Activated T-helper 17 cell treated with anti-CD3 and anti-CD28 coated beads, Interleukin-2, amount 50 U/mL, for 72 hours (primary cell): ENCODE measurements around the gene LRP5. TPM values are rescaled to one million over a fixed set of nuclear protein-coding genes. Genes with fewer than 3 reads are reported as not detected.

Experiments used
- ATAC-seq: fragments of 150-1000 bp; cut with Tn5 transposase; replicated peaks from 2 replicates; pipeline ENCODE4 v1.10.0; 2021; ENCODE audit warnings: mild to moderate bottlenecking, moderate library complexity
- H3K27ac Mint-ChIP-seq: one replicate; pipeline ENCODE4 v1.8.0; 2022; ENCODE audit warnings: mixed read lengths
- H3K27me3 Mint-ChIP-seq: one replicate; pipeline ENCODE4 v1.8.0; 2022; ENCODE audit warnings: mixed read lengths
- H3K36me3 Mint-ChIP-seq: one replicate; pipeline ENCODE4 v1.8.0; 2022; ENCODE audit warnings: low read depth, mild to moderate bottlenecking, mixed read lengths
- H3K4me1 Mint-ChIP-seq: one replicate; pipeline ENCODE4 v1.8.0; 2022; ENCODE audit warnings: mixed read lengths
- H3K4me3 Mint-ChIP-seq: one replicate; pipeline ENCODE4 v1.8.0; 2022; ENCODE audit warnings: mild to moderate bottlenecking, mixed read lengths
- H3K9me3 Mint-ChIP-seq: one replicate; pipeline ENCODE4 v1.8.0; 2022; ENCODE audit warnings: mixed read lengths
- total RNA-seq, 2 donors: library from RNA; stranded (reverse); gene quantifications; one replicate each; pipeline ENCODE4 v1.2.3, GENCODE V29; 2022

The LRP5 gene
- total RNA-seq, 2 donors from 2014 or later = 4.6 to 6.0 TPM

DNA sequence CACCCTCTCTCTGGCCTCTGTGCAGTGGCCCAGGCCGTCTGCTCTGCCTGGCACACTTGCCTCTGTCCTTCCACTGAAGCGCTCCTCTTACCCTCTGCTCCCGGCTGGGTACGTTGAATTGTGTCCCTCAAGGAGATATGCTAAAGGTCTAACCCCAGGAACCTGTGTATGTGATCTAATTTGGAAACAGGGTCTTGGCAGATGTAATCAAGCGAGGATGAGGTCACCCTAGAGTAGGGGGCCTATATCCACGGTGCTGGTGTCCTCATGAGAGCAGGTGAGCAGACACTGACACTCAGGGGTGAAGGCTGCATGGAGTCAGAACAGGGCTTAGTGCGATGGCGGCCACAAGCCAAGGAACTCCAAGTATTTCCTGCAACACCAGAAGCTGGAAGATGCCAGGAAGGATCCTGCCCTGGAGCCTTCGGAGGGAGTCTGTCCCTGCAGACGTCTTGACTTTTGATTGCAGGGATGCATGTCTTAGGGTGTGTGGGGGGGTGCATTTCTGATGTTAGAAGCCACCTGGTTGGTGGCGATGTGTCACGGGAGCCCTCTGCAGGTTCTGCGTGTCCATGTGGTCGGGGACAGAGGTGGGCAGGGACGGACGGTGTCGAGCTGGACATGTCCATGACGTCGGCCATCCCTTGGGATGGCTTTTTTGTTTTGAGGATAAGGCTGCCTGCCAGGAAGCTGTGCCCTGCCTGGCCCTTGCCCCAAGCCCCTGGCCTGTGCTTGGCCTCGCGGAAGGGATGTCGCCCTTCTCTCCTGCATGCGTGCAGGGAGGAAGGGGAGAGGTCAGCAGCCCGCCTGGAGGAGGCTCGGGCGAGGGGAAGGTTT lies 68.6 kb downstream of the LRP5 start:
- peak overlapping the region; percentile 19 for H3K4me3 Mint-ChIP-seq
- H3K27me3 Mint-ChIP-seq = peaks cover 4% of the 10 kb centered on the region
- no peak for ATAC-seq
- H3K27ac Mint-ChIP-seq = no peak overlapping the region
- H3K4me1 Mint-ChIP-seq = no peaks in the 10 kb centered on the region
- H3K9me3 Mint-ChIP-seq = no peaks in the 10 kb centered on the region
- H3K36me3 Mint-ChIP-seq = no peaks in the 10 kb centered on the region

DNA sequence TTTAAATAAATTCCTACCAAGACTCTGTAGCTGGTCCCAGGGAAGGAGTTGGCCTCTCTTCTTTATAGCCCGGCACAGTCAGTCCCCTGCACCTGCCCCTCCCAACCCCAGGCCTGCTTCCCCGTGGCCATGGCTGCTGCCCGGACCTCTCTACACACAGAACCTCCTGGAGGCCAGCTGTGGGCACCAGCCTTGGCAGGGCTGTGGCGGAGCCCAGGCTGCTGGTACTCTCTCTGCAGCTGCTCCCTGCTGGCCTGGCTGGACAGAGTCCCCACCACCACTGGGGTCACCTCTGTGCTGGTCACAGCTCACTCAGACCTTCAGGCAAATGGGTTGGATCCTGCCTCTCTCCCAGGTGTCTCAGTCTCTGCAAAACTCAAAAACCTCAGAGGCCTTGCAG lies 69.3 kb downstream of the LRP5 start:
- no peaks in the 10 kb centered on the region for H3K9me3 Mint-ChIP-seq
- no peaks in the 10 kb centered on the region for H3K4me1 Mint-ChIP-seq
- peaks cover 4% of the 10 kb centered on the region for H3K27me3 Mint-ChIP-seq
- no peak for ATAC-seq
- no peak overlapping the region for H3K27ac Mint-ChIP-seq
- H3K36me3 Mint-ChIP-seq = no peaks in the 10 kb centered on the region
- H3K4me3 Mint-ChIP-seq = no peak overlapping the region

GRCh38 chr11:68382358-68382998 lies 70.1 kb downstream of the LRP5 start:
- H3K4me3 Mint-ChIP-seq = no peak overlapping the region
- peaks cover 4% of the 10 kb centered on the region for H3K27me3 Mint-ChIP-seq
- no peaks in the 10 kb centered on the region for H3K36me3 Mint-ChIP-seq
- H3K4me1 Mint-ChIP-seq = no peaks in the 10 kb centered on the region
- ATAC-seq = no peak
- no peaks in the 10 kb centered on the region for H3K9me3 Mint-ChIP-seq
- no peak overlapping the region for H3K27ac Mint-ChIP-seq

- Mint-ChIP-seq H3K4me1 (no peaks in the 10 kb centered on the region), H3K9me3 (no peaks in the 10 kb centered on the region), H3K27ac (peak overlapping the region; percentile 8)
Measured at GRCh38 chr11:68383976-68384501, 71.6 kb downstream of the LRP5 start.

DNA sequence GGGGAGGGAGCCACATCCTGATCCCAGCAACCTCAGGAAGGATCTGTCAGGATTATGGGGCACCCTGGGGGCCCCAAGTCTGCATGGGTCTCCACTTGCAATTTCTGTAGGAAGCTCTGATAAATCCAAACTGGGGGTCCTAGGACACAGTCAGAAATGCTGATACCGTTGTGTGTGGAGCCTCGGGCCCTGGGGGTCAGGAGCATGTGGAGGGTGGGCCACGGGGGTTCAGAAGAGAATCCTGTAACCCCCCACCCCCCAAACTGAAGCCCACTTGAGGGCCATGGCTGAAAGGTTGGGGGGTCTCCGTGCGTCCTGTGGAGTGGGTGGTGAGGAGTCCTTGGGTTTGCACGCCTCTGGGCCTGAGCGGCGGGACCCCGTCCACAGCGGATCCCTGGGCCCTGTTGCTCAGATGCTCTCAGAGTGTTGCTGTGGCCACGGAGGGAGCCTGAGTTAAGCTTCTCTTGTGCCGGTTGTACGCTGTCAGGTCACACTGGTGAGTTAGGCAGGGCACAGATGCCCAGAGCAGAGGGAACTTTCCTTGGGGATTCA lies 72.2 kb downstream of the LRP5 start:
- peaks cover 4% of the 10 kb centered on the region for H3K27me3 Mint-ChIP-seq
- H3K4me3 Mint-ChIP-seq = no peak overlapping the region
- H3K36me3 Mint-ChIP-seq = no peaks in the 10 kb centered on the region
- no peak for ATAC-seq
- H3K27ac Mint-ChIP-seq = no peak overlapping the region
- H3K4me1 Mint-ChIP-seq = no peaks in the 10 kb centered on the region
- H3K9me3 Mint-ChIP-seq = no peaks in the 10 kb centered on the region

More at GRCh38 chr11:68383976-68384501, 71.6 kb downstream of the LRP5 start:
- peak; percentile 55 for ATAC-seq
- Mint-ChIP-seq H3K4me3 (no peak overlapping the region), H3K36me3 (no peaks in the 10 kb centered on the region), H3K27me3 (peaks cover 4% of the 10 kb centered on the region)

- Mint-ChIP-seq H3K27ac (no peak overlapping the region), H3K4me1 (no peaks in the 10 kb centered on the region), H3K9me3 (no peaks in the 10 kb centered on the region), H3K4me3 (no peak overlapping the region), H3K27me3 (peaks cover 2% of the 10 kb centered on the region), H3K36me3 (no peaks in the 10 kb centered on the region)
- no peak for ATAC-seq
Measured at GRCh38 chr11:68385128-68385527, 72.7 kb downstream of the LRP5 start.

- ATAC-seq = no peak
- no peaks in the 10 kb centered on the region for H3K36me3 Mint-ChIP-seq
- no peak overlapping the region for H3K27ac Mint-ChIP-seq
- H3K4me3 Mint-ChIP-seq = no peak overlapping the region
- H3K27me3 Mint-ChIP-seq = no peaks in the 10 kb centered on the region
- no peaks in the 10 kb centered on the region for H3K9me3 Mint-ChIP-seq
- H3K4me1 Mint-ChIP-seq = no peaks in the 10 kb centered on the region
Measured at GRCh38 chr11:68386331-68386978, 74.1 kb downstream of the LRP5 start.

DNA sequence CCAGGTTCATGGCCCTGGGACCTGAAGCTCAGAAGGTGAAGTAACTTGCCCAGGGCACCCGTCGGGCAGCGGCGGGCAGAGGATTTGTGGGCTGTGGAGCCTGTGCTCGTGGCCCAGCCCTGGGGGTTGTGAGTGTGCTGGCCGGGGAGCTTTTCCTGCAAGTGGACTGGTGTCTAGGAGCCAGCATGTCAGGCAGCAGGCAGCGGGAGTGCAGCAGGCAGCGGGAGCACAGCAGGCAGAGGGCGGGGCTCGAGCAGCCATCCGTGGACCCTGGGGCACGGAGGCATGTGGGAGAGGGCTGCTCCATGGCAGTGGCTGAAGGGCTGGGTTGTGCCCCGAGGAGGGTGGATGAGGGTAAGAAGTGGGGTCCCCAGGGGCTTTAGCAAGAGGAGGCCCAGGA lies 75.4 kb downstream of the LRP5 start:
- Mint-ChIP-seq H3K4me1 (no peaks in the 10 kb centered on the region), H3K4me3 (no peak overlapping the region), H3K27ac (no peak overlapping the region), H3K9me3 (no peaks in the 10 kb centered on the region), H3K36me3 (no peaks in the 10 kb centered on the region), H3K27me3 (no peaks in the 10 kb centered on the region)
- no peak for ATAC-seq

GRCh38 chr11:68388595-68389198 lies 76.3 kb downstream of the LRP5 start:
- no peaks in the 10 kb centered on the region for H3K4me1 Mint-ChIP-seq
- H3K9me3 Mint-ChIP-seq = no peaks in the 10 kb centered on the region
- H3K36me3 Mint-ChIP-seq = no peaks in the 10 kb centered on the region
- no peak overlapping the region for H3K27ac Mint-ChIP-seq
- ATAC-seq = no peak
- no peak overlapping the region for H3K4me3 Mint-ChIP-seq
- H3K27me3 Mint-ChIP-seq = no peaks in the 10 kb centered on the region

DNA sequence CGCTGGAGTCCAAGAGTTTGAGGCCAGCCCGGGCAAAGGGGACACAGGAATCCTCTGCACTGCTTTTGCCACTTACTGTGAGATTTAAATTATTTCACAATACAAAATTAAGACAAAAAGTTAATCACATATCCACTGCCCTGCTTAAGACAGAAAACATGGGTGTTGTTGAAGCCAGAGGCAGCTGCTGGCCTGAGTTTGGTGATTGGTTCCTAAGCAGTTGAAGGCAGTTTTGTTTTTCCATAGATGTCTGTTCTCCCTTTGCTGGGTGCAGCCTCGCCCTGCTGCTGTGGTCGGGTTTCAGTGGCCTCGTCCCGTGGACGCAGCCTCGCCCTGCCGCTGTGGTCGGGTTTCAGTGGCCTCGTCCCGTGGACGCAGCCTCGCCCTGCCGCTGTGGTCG lies 77.9 kb downstream of the LRP5 start:
- no peak for ATAC-seq
- H3K4me3 Mint-ChIP-seq = no peak overlapping the region

DNA sequence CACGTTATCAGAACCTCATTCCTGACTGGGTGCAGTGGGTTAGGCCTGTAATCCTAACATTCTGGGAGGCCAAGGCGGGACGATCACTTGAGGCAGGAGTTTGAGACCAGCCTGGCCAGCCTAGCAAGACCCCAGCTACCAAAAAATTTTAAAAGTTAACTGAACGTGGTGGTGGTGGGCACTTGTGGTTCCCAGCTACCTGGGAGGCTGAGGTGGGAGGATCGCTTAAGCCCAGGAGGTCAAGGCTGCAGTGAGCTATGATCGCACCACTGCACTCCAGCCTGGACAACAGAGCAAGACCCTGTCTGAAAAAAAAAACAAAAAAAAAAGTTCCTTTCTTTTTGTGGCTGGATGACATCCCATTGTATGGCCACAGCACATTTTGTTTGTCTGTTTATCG lies 80.4 kb downstream of the LRP5 start:
- no peaks in the 10 kb centered on the region for H3K27me3 Mint-ChIP-seq
- H3K36me3 Mint-ChIP-seq = no peaks in the 10 kb centered on the region
- ATAC-seq = no peak
- no peak overlapping the region for H3K27ac Mint-ChIP-seq
- H3K4me1 Mint-ChIP-seq = no peaks in the 10 kb centered on the region
- H3K9me3 Mint-ChIP-seq = no peaks in the 10 kb centered on the region
- no peak overlapping the region for H3K4me3 Mint-ChIP-seq

More for the DNA sequence above, 77.9 kb downstream of the LRP5 start:
- Mint-ChIP-seq H3K36me3 (no peaks in the 10 kb centered on the region), H3K9me3 (no peaks in the 10 kb centered on the region), H3K27ac (no peak overlapping the region), H3K27me3 (no peaks in the 10 kb centered on the region), H3K4me1 (no peaks in the 10 kb centered on the region)

- Mint-ChIP-seq H3K27me3 (no peaks in the 10 kb centered on the region), H3K4me1 (no peaks in the 10 kb centered on the region), H3K27ac (no peak overlapping the region), H3K36me3 (no peaks in the 10 kb centered on the region), H3K4me3 (no peak overlapping the region), H3K9me3 (no peaks in the 10 kb centered on the region)
- no peak for ATAC-seq
Measured at GRCh38 chr11:68396516-68396915, 84.1 kb downstream of the LRP5 start.

GRCh38 chr11:68397256-68397655 lies 84.9 kb downstream of the LRP5 start:
- H3K9me3 Mint-ChIP-seq = no peaks in the 10 kb centered on the region
- no peaks in the 10 kb centered on the region for H3K27me3 Mint-ChIP-seq
- H3K4me3 Mint-ChIP-seq = no peak overlapping the region
- no peak for ATAC-seq
- H3K36me3 Mint-ChIP-seq = no peaks in the 10 kb centered on the region
- no peaks in the 10 kb centered on the region for H3K4me1 Mint-ChIP-seq
- no peak overlapping the region for H3K27ac Mint-ChIP-seq
